DMS153 treated with DMSO at 0.1 percent for 48 hours (cell line): ENCODE results near the gene KRTAP10-4.

Experiments
- DNase-seq: peaks from one replicate; lab custom pipeline; 2025; ENCODE audit not compliant: unreplicated experiment; lab: John Stamatoyannopoulos, UW

KRTAP10-4 gene

GRCh38 chr21:44615466-44615865 lies 41.9 kb downstream of the KRTAP10-4 start:
- DNase-seq: no peak

- DNase-seq: no peak
Observed at GRCh38 chr21:44615911-44616590, 42.5 kb downstream of the KRTAP10-4 start.

GRCh38 chr21:44616591-44616926 lies 43.0 kb downstream of the KRTAP10-4 start:
- DNase-seq: no peak

GRCh38 chr21:44617071-44617501 lies 43.6 kb downstream of the KRTAP10-4 start:
- no peak for DNase-seq

GRCh38 chr21:44618504-44618903 lies 45.0 kb downstream of the KRTAP10-4 start:
- no peak for DNase-seq

DNA sequence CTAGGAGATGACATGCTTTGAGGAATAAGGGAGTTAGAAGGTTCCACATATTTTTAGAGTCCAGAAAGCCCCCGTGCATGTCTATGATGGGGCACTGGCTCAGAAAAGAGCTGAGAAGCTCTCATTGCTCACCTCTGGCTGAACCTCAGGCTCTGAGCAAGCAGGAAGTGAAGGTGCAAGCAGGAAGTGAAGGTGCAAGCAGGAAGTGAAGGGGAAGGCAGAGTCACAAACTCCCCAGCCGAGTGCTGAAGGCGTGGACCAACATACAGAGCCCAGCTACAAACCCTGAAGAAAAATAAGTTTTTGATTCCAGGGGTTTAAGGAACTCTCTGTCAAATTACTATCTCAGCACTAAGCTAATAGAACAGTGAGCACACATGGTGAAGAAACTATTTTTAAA lies 45.4 kb downstream of the KRTAP10-4 start:
- no peak for DNase-seq

- no peak for DNase-seq
Observed at GRCh38 chr21:44619886-44620285, 46.4 kb downstream of the KRTAP10-4 start.

DNA sequence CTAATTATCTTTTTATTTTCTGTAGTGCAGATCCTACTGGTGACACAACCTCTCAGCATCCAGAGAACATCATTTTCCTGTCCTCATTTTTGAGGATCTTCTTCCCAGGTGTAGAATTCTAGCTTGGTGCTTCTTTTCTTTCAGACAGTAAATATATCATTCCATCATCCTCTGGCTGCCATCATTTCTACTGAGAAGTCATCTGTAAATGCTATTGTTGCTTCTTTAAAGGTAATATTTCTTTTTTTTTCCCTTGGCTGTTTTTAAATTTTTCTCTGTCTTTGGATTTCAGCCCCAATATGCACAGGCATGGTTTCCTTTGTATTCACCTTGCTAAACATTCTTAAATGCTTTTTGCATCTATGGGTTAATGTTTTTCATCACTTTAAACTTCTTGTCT lies 50.0 kb downstream of the KRTAP10-4 start:
- no peak for DNase-seq
